ENCODE measurements around the gene NXPE3. TPM values are rescaled to one million over a fixed set of nuclear protein-coding genes. Genes with fewer than 3 reads are reported as not detected.
A peak's percentile ranks its signal among the peaks of the same experiment; 100 is the strongest.

NXPE3 gene
- total and polyA plus RNA-seq, 2 of the 8 experiments (the other 6 are each of a cell fraction or from before 2014, with no cell fraction given) = 10.9 to 22.7 TPM

DNA sequence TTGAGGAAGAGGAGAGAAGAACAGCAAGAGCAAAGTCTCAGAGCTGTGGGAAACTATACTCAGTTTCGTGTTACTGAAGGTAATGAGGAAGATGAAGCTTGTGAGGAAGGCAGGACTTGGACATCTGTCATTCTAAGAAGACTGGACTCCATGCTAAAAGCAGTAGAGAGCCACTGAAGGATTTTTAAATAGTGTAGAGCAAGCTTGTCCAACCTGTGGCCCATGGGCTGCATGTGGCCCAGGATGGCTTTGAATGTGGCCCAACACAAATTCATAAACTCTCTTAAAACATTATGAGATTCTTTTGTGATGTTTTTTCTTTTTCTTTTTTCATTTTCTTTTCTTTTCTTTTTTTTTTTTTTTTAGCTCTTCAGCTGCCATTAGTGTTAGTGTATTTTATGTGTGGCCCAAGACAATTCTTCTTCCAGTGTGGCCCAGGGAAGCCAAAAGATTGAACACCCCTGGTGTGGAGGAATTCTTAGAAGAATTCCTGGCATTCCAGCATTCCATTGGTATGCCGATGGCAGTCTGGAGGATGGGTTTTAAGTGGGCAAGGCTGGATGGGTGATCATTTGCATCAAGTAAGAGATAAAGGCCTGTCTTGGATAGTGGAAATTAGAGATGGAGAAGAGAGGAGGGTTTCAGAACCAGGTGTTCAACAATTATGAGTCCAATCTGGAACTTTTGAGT is 63.4 kb downstream of the NXPE3 start (continued):
- TF ChIP-seq, protein P1, sequence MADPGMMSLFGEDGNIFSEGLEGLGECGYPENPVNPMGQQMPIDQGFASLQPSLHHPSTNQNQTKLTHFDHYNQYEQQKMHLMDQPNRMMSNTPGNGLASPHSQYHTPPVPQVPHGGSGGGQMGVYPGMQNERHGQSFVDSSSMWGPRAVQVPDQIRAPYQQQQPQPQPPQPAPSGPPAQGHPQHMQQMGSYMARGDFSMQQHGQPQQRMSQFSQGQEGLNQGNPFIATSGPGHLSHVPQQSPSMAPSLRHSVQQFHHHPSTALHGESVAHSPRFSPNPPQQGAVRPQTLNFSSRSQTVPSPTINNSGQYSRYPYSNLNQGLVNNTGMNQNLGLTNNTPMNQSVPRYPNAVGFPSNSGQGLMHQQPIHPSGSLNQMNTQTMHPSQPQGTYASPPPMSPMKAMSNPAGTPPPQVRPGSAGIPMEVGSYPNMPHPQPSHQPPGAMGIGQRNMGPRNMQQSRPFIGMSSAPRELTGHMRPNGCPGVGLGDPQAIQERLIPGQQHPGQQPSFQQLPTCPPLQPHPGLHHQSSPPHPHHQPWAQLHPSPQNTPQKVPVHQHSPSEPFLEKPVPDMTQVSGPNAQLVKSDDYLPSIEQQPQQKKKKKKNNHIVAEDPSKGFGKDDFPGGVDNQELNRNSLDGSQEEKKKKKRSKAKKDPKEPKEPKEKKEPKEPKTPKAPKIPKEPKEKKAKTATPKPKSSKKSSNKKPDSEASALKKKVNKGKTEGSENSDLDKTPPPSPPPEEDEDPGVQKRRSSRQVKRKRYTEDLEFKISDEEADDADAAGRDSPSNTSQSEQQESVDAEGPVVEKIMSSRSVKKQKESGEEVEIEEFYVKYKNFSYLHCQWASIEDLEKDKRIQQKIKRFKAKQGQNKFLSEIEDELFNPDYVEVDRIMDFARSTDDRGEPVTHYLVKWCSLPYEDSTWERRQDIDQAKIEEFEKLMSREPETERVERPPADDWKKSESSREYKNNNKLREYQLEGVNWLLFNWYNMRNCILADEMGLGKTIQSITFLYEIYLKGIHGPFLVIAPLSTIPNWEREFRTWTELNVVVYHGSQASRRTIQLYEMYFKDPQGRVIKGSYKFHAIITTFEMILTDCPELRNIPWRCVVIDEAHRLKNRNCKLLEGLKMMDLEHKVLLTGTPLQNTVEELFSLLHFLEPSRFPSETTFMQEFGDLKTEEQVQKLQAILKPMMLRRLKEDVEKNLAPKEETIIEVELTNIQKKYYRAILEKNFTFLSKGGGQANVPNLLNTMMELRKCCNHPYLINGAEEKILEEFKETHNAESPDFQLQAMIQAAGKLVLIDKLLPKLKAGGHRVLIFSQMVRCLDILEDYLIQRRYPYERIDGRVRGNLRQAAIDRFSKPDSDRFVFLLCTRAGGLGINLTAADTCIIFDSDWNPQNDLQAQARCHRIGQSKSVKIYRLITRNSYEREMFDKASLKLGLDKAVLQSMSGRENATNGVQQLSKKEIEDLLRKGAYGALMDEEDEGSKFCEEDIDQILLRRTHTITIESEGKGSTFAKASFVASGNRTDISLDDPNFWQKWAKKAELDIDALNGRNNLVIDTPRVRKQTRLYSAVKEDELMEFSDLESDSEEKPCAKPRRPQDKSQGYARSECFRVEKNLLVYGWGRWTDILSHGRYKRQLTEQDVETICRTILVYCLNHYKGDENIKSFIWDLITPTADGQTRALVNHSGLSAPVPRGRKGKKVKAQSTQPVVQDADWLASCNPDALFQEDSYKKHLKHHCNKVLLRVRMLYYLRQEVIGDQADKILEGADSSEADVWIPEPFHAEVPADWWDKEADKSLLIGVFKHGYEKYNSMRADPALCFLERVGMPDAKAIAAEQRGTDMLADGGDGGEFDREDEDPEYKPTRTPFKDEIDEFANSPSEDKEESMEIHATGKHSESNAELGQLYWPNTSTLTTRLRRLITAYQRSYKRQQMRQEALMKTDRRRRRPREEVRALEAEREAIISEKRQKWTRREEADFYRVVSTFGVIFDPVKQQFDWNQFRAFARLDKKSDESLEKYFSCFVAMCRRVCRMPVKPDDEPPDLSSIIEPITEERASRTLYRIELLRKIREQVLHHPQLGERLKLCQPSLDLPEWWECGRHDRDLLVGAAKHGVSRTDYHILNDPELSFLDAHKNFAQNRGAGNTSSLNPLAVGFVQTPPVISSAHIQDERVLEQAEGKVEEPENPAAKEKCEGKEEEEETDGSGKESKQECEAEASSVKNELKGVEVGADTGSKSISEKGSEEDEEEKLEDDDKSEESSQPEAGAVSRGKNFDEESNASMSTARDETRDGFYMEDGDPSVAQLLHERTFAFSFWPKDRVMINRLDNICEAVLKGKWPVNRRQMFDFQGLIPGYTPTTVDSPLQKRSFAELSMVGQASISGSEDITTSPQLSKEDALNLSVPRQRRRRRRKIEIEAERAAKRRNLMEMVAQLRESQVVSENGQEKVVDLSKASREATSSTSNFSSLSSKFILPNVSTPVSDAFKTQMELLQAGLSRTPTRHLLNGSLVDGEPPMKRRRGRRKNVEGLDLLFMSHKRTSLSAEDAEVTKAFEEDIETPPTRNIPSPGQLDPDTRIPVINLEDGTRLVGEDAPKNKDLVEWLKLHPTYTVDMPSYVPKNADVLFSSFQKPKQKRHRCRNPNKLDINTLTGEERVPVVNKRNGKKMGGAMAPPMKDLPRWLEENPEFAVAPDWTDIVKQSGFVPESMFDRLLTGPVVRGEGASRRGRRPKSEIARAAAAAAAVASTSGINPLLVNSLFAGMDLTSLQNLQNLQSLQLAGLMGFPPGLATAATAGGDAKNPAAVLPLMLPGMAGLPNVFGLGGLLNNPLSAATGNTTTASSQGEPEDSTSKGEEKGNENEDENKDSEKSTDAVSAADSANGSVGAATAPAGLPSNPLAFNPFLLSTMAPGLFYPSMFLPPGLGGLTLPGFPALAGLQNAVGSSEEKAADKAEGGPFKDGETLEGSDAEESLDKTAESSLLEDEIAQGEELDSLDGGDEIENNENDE (IDR thresholded peaks at IDR 0.05; ENCODE audit: insufficient replicate concordance, low read length) = peak; percentile 82
- TF ChIP-seq KDM4A (IDR thresholded peaks at IDR 0.05; ENCODE audit: low read depth, low read length, severe bottlenecking) = peak; percentile 48
- 0 out of 2 replicates have a peak, but pooled peaks have one; percentile 37 for TF ChIP-seq JUND (IDR thresholded peaks at IDR 0.05; ENCODE audit: low read length)
- no peak for TF ChIP-seq RAD21 (IDR thresholded peaks at IDR 0.05 in 1 of 2, conservative IDR thresholded peaks at IDR 0.05 in 1 of 2; ENCODE audit: low read depth in 2 of 2, low read length in 2 of 2)
- TF ChIP-seq HDAC2 (IDR thresholded peaks at IDR 0.05; ENCODE audit: borderline replicate concordance in 1 of 2, low read depth in 2 of 2, low read length in 2 of 2) = peak in 1 of 2 experiments; percentile 94; a peak in 2 of 4 replicates
- TF ChIP-seq SIN3A (conservative IDR thresholded peaks at IDR 0.05 in 1 of 2, IDR thresholded peaks at IDR 0.05 in 1 of 2; ENCODE audit: low read depth in 1 of 2, low read length in 2 of 2) = no peak
- peak; percentile 86 for TF ChIP-seq YY1 (IDR thresholded peaks at IDR 0.05; ENCODE audit: low read depth, low read length)
- TF ChIP-seq BCL11A (IDR thresholded peaks at IDR 0.05; ENCODE audit: low read depth in 2 of 2, low read length in 2 of 2) = peak; percentile 16 to 82
- TF ChIP-seq SP4 (IDR thresholded peaks at IDR 0.05; ENCODE audit: low read length) = no peak
